H9 (cell line): ENCODE data around the gene MGLL. TPM values are rescaled to one million over a fixed set of nuclear protein-coding genes. Genes with fewer than 3 reads are reported as not detected.

Experiments used
- DNase-seq: peaks from one replicate; pipeline ENCODE4 v3.0.0-alpha.2; 2017
- H2AFZ ChIP-seq: one replicate; pipeline ENCODE4 v1.6.1; 2013; ENCODE audit warnings: mild to moderate bottlenecking, low read length, control low read depth, moderate library complexity
- H2AK5ac ChIP-seq: 2 replicates; pipeline ENCODE4 v1.6.1; 2013; ENCODE audit warnings: low read length, control low read depth, mixed read lengths; ENCODE audit not compliant: insufficient read length
- H2BK120ac ChIP-seq: one replicate; pipeline ENCODE4 v1.6.1; 2013; ENCODE audit warnings: low read depth, mild to moderate bottlenecking, low read length, control low read depth, inconsistent platforms; ENCODE audit not compliant: poor library complexity, severe bottlenecking
- H2BK12ac ChIP-seq: 2 replicates; pipeline ENCODE4 v1.6.1; 2013; ENCODE audit warnings: low read length, control low read depth, mixed read lengths, low read depth; ENCODE audit not compliant: insufficient read length
- H2BK15ac ChIP-seq: 2 replicates; pipeline ENCODE4 v1.6.1; 2013; ENCODE audit warnings: low read depth, low read length, control low read depth
- H2BK20ac ChIP-seq: one replicate; pipeline ENCODE4 v1.6.1; 2013; ENCODE audit warnings: low read depth, mild to moderate bottlenecking, low read length, control low read depth, inconsistent platforms; ENCODE audit not compliant: poor library complexity, severe bottlenecking
- H2BK5ac ChIP-seq: 2 replicates; pipeline ENCODE4 v1.6.1; 2013; ENCODE audit warnings: low read length, control low read depth, mixed read lengths; ENCODE audit not compliant: insufficient read length
- H3K14ac ChIP-seq: 2 replicates; pipeline ENCODE4 v1.6.1; 2013; ENCODE audit warnings: low read length, control low read depth; ENCODE audit not compliant: insufficient read depth
- H3K18ac ChIP-seq: 2 replicates; pipeline ENCODE4 v1.6.1; 2013; ENCODE audit warnings: low read depth, mild to moderate bottlenecking, mixed read lengths, low read length, control low read depth; ENCODE audit not compliant: insufficient read length
- H3K23ac ChIP-seq: 2 replicates; pipeline ENCODE4 v1.6.1; 2013; ENCODE audit warnings: low read length, control low read depth, mixed read lengths, low read depth; ENCODE audit not compliant: insufficient read length
- H3K23me2 ChIP-seq: 2 replicates; pipeline ENCODE4 v1.6.1; 2013; ENCODE audit warnings: low read depth, mild to moderate bottlenecking, mixed read lengths, low read length, control low read depth; ENCODE audit not compliant: insufficient read length, poor library complexity, severe bottlenecking
- H3K27ac ChIP-seq: 2 replicates; pipeline ENCODE4 v1.5.1; 2013; ENCODE audit warnings: low read length, control low read depth, mixed read lengths, low read depth; ENCODE audit not compliant: insufficient read length
- H3K27me3 ChIP-seq: 2 replicates; pipeline ENCODE4 v1.6.1; 2013; ENCODE audit warnings: low read length, control low read depth, inconsistent platforms; ENCODE audit not compliant: insufficient read depth
- H3K4ac ChIP-seq: 2 replicates; pipeline ENCODE4 v1.6.1; 2013; ENCODE audit warnings: low read depth, mild to moderate bottlenecking, control low read depth, inconsistent platforms, low read length, moderate library complexity
- H3K4me1 ChIP-seq: 2 replicates; pipeline ENCODE4 v1.6.1; 2013; ENCODE audit warnings: low read length, control low read depth, inconsistent platforms; ENCODE audit not compliant: insufficient read depth
- H3K4me2 ChIP-seq: 2 replicates; pipeline ENCODE4 v1.6.1; 2013; ENCODE audit warnings: low read length, control low read depth, mixed read lengths; ENCODE audit not compliant: insufficient read length, insufficient read depth
- H3K56ac ChIP-seq: 2 replicates; pipeline ENCODE4 v1.6.1; 2013; ENCODE audit warnings: low read depth, mild to moderate bottlenecking, mixed read lengths, low read length, control low read depth; ENCODE audit not compliant: insufficient read length
- H3K79me1 ChIP-seq: 2 replicates; pipeline ENCODE4 v1.6.1; 2013; ENCODE audit warnings: low read depth, mild to moderate bottlenecking, moderate library complexity, low read length, control low read depth, inconsistent platforms; ENCODE audit not compliant: insufficient read depth, poor library complexity, severe bottlenecking
- H3K79me2 ChIP-seq: 2 replicates; pipeline ENCODE4 v1.6.1; 2013; ENCODE audit warnings: low read length, control low read depth, inconsistent platforms; ENCODE audit not compliant: insufficient read depth
- H3K9ac ChIP-seq: 2 replicates; pipeline ENCODE4 v1.6.1; 2013; ENCODE audit warnings: low read length, control low read depth, mixed read lengths; ENCODE audit not compliant: insufficient read length; ENCODE audit errors: extremely low read depth
- H3K9me3 ChIP-seq: one replicate; pipeline ENCODE4 v1.6.1; 2013; ENCODE audit warnings: low read depth, low read length, inconsistent platforms; ENCODE audit not compliant: control insufficient read depth
- H3T11ph ChIP-seq: one replicate; pipeline ENCODE4 v1.6.1; 2013; ENCODE audit warnings: mild to moderate bottlenecking, low read length, control low read depth, inconsistent platforms
- H4K20me1 ChIP-seq: one replicate; pipeline ENCODE4 v1.6.1; 2013; ENCODE audit not compliant: control insufficient read depth, insufficient read length, insufficient read depth
- H4K5ac ChIP-seq: 2 replicates; pipeline ENCODE4 v1.6.1; 2013; ENCODE audit warnings: low read depth, mild to moderate bottlenecking, mixed read lengths, low read length, control low read depth; ENCODE audit not compliant: insufficient read length
- H4K8ac ChIP-seq: replicated peaks from 2 replicates; pipeline ENCODE4 v1.6.1; 2013; ENCODE audit warnings: low read length, control low read depth, mixed read lengths, low read depth; ENCODE audit not compliant: insufficient read length
- H4K91ac ChIP-seq: 2 replicates; pipeline ENCODE4 v1.6.1; 2013; ENCODE audit warnings: low read depth, mild to moderate bottlenecking, moderate library complexity, mixed read lengths, low read length, control low read depth; ENCODE audit not compliant: insufficient read length
- H3K27ac Mint-ChIP-seq, 3 experiments: 2 replicates in 2 of 3; 3 replicates in 1 of 3; pipeline ENCODE4 v1.8.0; 2020 to 2021; ENCODE audit warnings: mixed read lengths in 3 of 3, mild to moderate bottlenecking in 1 of 3, moderate library complexity in 1 of 3
- H3K27me3 Mint-ChIP-seq: 2 replicates; pipeline ENCODE4 v1.8.0; 2021; ENCODE audit warnings: low read depth, mild to moderate bottlenecking, moderate library complexity, mixed read lengths
- H3K36me3 Mint-ChIP-seq, 3 experiments: 2 replicates in 2 of 3; 3 replicates in 1 of 3; pipeline ENCODE4 v1.8.0; 2020 to 2021; ENCODE audit warnings: low read depth in 3 of 3, mixed read lengths in 3 of 3; ENCODE audit not compliant: insufficient read depth in 1 of 3
- H3K4me1 Mint-ChIP-seq, 2 experiments: 2 replicates each; pipeline ENCODE4 v1.8.0; 2020; ENCODE audit warnings: mixed read lengths in 2 of 2
- H3K4me3 Mint-ChIP-seq, 2 experiments: 2 replicates in 1 of 2; 3 replicates in 1 of 2; pipeline ENCODE4 v1.8.0; 2020 to 2021; ENCODE audit warnings: mild to moderate bottlenecking in 2 of 2, mixed read lengths in 2 of 2, moderate library complexity in 1 of 2
- H3K9me3 Mint-ChIP-seq, 2 experiments: 2 replicates in 1 of 2; 3 replicates in 1 of 2; pipeline ENCODE4 v1.8.0; 2020; ENCODE audit warnings: mild to moderate bottlenecking in 2 of 2, mixed read lengths in 2 of 2, moderate library complexity in 1 of 2
- CTCF ChIP-seq: fragments of 200-600 bp; sonication (generic); conservative IDR thresholded peaks from 3 replicates; pipeline ENCODE4 v1.8.0; 2021; ENCODE audit warnings: antibody characterized with exemption, mild to moderate bottlenecking
- WGBS: extraction: QIAGEN DNeasy Blood & Tissue Kit; methylation state at CpG from one replicate; pipeline ENCODE4 v1.1.7; 2013; ENCODE audit warnings: missing lambda C conversion rate, low lambda C conversion rate, mixed read lengths; ENCODE audit not compliant: insufficient read length; ENCODE audit errors: extremely low coverage; 5-methylcytosine and 5-hydroxymethylcytosine counted together
- total RNA-seq: library from RNA; stranded (reverse); gene quantifications from 2 replicates; pipeline ENCODE4 v1.2.1, GENCODE V29; 2021

Gene MGLL
- total RNA-seq, 1 experiment from 2014 or later: 0.11 TPM

- no peak overlapping the region for H3K4ac ChIP-seq
- no peaks in the 10 kb centered on the region for H3K79me2 ChIP-seq
- H3K27ac ChIP-seq: no peak overlapping the region
- no peak overlapping the region for H3K27ac Mint-ChIP-seq
- no peak overlapping the region for H3K23ac ChIP-seq
- H4K8ac ChIP-seq: no peak overlapping the region
- no peak overlapping the region for H4K91ac ChIP-seq
- H4K5ac ChIP-seq: no peak overlapping the region
- H3T11ph ChIP-seq: no peak overlapping the region
- no peak overlapping the region for H2BK12ac ChIP-seq
- no peak overlapping the region for H3K9ac ChIP-seq
- DNase-seq: no peak
- no peaks in the 10 kb centered on the region; the same call in 1 of the 2 replicates for H3K27me3 Mint-ChIP-seq
- no peak overlapping the region for H2BK120ac ChIP-seq
- no peak overlapping the region for H2AFZ ChIP-seq
- H3K4me1 Mint-ChIP-seq: no peaks in the 10 kb centered on the region
- H2AK5ac ChIP-seq: no peak overlapping the region
- H3K9me3 Mint-ChIP-seq: no peaks in the 10 kb centered on the region
- H2BK5ac ChIP-seq: no peak overlapping the region
- H2BK20ac ChIP-seq: no peak overlapping the region
- no peak for TF ChIP-seq CTCF
- no peaks in the 10 kb centered on the region for H3K4me1 ChIP-seq
- no peaks in the 10 kb centered on the region for H3K27me3 ChIP-seq
- H3K14ac ChIP-seq: no peak overlapping the region
- no CpG with 5 or more reads among the region's 4 CpGs for WGBS
- no peaks in the 10 kb centered on the region for H4K20me1 ChIP-seq
- H3K23me2 ChIP-seq: no peaks in the 10 kb centered on the region
- no peaks in the 10 kb centered on the region for H3K79me1 ChIP-seq
- no peak overlapping the region for H3K18ac ChIP-seq
- H3K9me3 ChIP-seq: no peaks in the 10 kb centered on the region
- H3K4me3 Mint-ChIP-seq: no peak overlapping the region
- H3K36me3 Mint-ChIP-seq: no peaks in the 10 kb centered on the region
- H3K4me2 ChIP-seq: no peak overlapping the region
- no peak overlapping the region for H2BK15ac ChIP-seq
- H3K56ac ChIP-seq: no peak overlapping the region
Measured at GRCh38 chr3:127865941-127866340, 43.6 kb upstream of the MGLL start.
